Measurements from ENCODE around the gene IRAG1.

GRCh38 chr11:10646005-10646404 is 47.5 kb downstream of the IRAG1 start:
- TF ChIP-seq, protein P1, sequence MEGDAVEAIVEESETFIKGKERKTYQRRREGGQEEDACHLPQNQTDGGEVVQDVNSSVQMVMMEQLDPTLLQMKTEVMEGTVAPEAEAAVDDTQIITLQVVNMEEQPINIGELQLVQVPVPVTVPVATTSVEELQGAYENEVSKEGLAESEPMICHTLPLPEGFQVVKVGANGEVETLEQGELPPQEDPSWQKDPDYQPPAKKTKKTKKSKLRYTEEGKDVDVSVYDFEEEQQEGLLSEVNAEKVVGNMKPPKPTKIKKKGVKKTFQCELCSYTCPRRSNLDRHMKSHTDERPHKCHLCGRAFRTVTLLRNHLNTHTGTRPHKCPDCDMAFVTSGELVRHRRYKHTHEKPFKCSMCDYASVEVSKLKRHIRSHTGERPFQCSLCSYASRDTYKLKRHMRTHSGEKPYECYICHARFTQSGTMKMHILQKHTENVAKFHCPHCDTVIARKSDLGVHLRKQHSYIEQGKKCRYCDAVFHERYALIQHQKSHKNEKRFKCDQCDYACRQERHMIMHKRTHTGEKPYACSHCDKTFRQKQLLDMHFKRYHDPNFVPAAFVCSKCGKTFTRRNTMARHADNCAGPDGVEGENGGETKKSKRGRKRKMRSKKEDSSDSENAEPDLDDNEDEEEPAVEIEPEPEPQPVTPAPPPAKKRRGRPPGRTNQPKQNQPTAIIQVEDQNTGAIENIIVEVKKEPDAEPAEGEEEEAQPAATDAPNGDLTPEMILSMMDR (IDR thresholded peaks at IDR 0.05): no peak
- TF ChIP-seq SIN3A (IDR thresholded peaks at IDR 0.05; ENCODE audit: borderline replicate concordance, insufficient read depth, low read depth, low read length): no peak
- no peak for TF ChIP-seq POLR2AphosphoS5 (IDR thresholded peaks at IDR 0.05; ENCODE audit: low read depth, low read length)
- TF ChIP-seq, protein P2, sequence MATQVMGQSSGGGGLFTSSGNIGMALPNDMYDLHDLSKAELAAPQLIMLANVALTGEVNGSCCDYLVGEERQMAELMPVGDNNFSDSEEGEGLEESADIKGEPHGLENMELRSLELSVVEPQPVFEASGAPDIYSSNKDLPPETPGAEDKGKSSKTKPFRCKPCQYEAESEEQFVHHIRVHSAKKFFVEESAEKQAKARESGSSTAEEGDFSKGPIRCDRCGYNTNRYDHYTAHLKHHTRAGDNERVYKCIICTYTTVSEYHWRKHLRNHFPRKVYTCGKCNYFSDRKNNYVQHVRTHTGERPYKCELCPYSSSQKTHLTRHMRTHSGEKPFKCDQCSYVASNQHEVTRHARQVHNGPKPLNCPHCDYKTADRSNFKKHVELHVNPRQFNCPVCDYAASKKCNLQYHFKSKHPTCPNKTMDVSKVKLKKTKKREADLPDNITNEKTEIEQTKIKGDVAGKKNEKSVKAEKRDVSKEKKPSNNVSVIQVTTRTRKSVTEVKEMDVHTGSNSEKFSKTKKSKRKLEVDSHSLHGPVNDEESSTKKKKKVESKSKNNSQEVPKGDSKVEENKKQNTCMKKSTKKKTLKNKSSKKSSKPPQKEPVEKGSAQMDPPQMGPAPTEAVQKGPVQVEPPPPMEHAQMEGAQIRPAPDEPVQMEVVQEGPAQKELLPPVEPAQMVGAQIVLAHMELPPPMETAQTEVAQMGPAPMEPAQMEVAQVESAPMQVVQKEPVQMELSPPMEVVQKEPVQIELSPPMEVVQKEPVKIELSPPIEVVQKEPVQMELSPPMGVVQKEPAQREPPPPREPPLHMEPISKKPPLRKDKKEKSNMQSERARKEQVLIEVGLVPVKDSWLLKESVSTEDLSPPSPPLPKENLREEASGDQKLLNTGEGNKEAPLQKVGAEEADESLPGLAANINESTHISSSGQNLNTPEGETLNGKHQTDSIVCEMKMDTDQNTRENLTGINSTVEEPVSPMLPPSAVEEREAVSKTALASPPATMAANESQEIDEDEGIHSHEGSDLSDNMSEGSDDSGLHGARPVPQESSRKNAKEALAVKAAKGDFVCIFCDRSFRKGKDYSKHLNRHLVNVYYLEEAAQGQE (IDR thresholded peaks at IDR 0.05; ENCODE audit: insufficient read depth in 1 of 2, low read depth in 2 of 2, low read length in 1 of 2): no peak
- no peak for TF ChIP-seq TCF7L2 (IDR thresholded peaks at IDR 0.05; ENCODE audit: low read depth, low read length)
